Activated gamma-delta T cell treated with anti-CD3 and anti-CD28 coated beads, Interleukin-2, amount 50 U/mL, for 16 hours (primary cell): Measurements from ENCODE around the gene IQSEC1.
"Not testable (repeated sequence)": the region's sequence is repeated elsewhere in the genome, so short reads cannot be mapped to it uniquely, and the experiment has no call there.

Experiments
- DNase-seq: peaks from one replicate; pipeline ENCODE4 v3.0.0-alpha.2; 2020; ENCODE audit warnings: low read depth

Gene IQSEC1

DNA sequence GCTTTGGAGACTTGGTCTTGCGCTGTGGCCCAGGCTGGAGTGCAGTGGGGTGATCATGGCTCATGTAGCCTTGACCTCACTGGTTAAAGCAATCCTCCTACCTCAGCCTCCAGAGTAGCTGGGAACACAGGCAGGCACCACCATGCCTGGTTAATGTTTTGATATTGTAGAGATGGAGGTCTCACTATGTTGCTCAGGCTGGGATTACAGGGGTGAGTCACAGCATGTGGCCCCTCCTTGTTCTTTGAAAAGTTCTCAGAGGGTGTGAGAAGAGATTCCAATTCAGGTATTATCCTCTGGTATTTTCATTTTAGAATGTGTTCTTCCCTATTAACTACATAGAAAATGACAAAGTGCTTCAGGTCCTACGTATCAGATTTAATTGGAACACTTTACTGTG is 180.0 kb downstream of the IQSEC1 start:
- DNase-seq: no peak

DNA sequence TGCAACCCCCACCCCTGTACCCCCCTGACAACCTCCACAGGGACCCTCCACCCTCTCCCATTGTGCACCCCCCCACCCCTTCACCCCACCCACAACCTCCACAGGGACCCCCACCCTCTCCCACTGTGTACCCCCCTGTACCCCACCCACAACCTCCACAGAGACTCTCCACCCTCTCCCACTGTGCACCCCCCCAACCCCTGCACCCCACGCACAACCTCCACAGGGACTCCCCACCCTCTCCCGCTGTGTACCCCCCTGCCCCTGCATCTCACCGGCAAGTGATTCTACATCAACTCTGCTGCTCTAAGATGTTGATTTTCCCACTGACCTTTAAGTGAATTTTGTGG is 180.4 kb downstream of the IQSEC1 start:
- DNase-seq: no peak

DNA sequence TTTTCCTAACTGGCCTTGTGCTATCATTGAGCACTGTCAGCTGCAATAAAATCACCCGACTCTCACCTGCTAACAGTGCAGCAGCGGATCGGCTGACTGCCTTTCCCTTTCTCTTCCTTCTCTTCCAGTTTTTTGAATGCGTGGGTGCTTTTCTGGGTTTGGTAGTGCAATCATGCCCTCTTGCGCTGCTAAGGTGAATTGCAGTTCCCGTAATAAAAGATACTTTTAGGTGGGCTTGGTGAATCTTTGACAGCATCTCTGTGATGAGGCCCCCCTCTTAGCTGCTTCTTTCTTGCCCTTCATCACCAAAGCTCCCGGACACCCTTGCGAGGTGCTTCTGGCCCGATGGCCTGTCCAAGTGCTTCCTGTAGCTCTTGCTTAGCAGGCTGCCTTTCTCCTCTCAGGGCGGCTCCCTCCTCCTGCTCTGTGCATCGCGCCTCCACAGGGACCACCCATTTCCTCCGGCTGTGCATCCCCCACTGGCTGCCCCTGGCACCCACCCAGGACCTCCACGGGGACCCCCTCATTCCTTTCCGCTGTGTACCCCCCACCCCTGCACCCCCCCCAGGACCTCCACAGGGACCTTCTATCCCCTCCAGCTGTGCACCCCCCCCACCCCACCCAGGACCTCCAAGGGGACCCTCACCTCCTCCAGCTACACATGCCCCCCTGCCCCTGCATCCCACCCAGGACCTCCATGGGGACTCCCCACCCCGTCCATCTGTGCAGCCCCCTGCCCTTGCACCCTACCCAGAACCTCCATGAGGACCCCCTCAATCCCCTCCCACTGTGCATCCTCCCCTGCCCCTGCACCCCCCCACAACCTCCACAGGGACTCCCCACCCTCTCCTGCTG is 181.0 kb downstream of the IQSEC1 start:
- no peak for DNase-seq

DNA sequence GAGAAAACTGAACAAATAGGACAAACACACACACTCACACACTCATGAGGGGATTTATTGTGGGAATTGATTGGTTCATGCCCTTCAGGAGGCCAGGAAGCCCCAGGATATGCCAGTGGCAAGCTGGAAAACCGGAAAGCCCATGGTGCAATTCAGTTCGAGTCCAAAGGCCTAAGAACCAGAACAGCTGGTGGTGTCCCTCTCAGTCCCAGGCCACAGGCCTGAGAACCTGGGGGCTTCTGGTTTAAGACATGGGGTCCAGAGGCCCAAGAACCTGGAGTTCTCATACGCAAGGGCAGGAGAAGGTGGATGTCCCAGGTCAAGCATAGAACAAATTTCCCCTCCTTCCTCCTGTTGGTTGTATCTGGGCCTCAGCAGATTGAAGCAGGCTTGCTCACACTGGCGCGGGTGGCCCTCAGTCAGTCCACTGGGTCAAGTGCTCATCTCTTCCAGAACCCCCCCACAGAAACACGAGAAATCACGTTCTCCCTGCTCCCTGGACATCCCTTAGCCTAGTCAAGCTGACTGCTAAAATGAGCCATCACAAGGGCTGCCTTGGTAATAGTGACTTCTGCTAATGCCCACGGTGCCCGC is 181.7 kb downstream of the IQSEC1 start:
- DNase-seq: no peak

DNA sequence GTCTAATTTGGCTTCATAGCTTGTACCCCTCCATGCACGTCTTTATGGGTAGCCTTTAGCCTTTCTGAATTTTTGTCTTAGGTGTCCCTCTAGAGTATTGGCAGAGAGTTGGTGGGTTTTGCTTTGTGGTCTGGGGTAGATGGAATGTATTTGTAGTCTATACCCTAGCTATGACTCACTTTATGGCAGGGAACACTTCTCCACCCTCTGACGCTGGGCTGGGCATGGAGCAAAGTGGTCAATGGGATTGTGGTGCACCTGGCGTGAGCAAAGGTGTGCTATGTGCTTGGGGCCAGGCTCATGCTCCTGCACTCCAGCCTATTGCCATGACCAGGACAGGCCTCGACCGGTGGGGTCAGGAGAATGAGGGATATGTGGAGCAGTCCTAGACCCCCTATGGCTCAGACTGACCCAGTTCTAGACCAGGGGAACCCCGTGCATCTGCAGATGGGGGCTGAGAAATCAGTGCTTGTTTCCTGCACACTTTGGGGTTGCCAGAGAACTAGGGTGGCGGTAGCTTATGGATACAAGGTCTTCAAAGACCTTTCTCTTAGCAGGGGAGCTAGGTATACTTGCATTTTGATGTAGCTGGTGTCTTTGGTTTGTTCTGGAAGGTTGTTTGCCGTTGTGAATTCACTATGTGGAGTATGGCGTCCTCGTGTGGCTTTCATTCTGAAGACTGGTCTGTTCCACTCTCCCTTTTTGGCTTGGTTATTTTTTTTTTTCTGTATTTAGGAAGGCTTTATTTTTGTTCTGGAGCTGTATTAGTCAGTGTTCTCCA is 182.4 kb downstream of the IQSEC1 start:
- no peak for DNase-seq

DNA sequence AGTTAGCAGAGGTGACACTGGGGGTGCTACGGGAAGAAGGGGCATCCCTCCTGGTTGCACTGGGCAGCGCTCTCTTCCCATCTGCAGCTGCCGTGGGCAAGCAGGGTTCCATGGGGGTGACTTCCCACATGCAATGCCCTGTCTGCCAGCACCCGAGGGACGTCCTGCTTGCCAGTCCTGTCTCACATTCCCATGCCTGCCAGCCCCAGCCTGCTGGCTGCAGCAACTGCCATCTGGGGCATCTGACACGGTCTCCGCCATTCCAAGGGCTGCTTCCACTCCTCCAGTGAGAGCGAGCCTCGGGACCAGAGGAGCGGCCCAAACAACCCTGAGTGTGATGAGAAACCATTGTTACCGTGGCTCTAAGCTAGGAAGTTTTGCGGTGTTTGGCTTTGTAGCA is 186.5 kb downstream of the IQSEC1 start:
- no peak for DNase-seq

DNA sequence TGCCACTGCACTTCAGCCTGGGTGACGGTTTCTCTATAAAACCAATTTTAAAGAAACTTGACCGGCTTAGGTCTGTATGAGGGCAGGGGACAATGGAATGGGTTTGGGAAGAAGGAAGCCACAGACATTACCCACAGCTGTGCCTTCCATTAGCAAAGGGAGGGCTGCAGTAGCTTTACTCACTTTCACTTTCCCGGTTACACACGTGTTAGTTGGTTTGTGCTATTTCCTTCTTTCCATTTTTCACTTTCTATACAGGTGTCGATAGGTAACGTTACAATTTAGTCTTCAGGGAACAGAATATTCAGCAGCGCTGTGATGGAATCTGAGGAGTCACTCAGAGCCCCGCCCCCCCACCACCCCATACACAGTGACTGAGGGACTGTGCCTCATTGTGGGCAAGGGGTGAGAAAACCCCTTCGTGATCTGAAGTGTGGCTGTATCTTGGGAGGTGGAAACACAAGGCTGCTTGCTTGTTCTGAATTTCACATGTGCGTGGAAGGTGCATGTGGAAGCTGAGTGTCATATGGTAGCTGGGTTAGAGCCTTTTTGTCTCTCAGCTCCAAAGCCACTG is 187.0 kb downstream of the IQSEC1 start:
- no peak for DNase-seq

DNA sequence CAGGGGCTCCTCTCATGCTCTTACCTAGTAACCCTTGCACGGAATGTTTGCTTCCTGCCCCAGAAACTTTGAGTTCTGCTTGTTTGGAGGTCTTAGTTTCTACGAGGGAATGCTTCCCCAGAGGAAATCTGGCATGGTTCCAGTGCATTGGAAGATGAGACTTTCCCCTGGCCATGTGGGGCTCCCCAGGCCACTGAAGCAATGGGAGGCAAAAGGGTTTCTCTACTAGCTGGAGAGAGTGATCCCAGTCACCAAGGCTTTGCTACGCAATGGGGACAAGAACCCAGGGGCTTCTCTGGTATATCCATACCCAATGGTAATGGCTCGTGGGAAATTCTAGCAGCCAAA is 187.7 kb downstream of the IQSEC1 start:
- no peak for DNase-seq

DNA sequence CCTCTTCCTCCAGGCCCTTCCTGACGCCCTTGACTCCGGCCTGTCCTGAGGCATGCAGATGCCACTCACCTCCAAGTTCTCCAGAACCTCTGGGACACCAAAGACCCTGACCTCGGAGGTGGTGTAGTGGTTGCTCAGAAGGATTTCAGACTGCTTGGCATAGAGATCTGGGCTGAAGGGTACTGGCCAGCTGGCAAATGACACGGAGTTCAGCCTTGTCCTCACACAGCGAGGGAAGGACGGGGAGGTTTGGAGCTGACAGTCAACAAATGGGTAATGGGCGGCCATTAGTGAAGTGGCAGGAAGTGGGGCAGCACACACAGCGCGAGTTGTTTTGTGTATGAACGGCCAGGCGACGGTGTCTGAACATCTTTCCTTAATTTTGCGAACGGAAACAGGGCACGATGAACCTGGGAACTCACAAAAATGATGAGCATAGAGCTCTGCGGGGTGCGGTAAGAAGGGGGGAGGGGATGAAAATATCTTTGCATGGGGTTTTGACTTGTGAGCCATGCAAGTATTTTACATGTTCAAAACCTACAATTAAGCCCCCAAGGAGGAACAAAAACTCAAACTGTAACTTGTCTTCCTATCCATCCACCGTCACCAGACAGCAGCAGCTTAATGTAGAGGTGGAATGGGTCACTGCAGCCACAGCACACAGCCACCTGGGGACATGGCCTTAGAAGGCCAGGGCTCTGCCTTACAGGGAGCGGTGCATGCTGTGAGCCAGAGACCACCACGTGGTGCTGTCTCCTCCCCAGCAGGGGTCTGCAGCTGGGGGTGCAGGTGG is 188.2 kb downstream of the IQSEC1 start:
- DNase-seq: no peak

DNA sequence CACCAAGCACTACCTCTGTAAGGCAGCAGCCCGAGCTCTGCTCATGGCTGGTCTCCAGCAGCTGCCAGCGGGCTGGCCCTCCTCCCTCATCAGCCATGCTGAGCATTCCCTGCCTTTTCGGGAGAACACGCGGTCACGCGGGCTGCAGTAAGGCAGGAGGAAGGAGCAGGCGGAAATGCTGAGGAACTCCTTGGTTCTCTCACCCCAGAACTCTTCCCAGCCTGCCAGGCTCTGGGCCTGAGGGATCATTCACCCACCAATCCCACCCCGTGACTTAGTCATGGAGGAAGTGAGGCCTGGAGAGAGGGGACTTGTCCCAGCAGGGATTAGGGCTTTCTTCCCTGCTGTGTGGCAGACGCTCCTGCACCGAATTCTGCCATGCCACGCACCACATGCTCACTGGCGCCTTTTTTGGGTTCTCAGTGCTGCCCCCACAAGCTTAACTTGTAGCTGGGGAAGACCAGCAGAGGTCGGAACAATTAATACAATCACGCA is 189.0 kb downstream of the IQSEC1 start:
- DNase-seq: no peak

DNA sequence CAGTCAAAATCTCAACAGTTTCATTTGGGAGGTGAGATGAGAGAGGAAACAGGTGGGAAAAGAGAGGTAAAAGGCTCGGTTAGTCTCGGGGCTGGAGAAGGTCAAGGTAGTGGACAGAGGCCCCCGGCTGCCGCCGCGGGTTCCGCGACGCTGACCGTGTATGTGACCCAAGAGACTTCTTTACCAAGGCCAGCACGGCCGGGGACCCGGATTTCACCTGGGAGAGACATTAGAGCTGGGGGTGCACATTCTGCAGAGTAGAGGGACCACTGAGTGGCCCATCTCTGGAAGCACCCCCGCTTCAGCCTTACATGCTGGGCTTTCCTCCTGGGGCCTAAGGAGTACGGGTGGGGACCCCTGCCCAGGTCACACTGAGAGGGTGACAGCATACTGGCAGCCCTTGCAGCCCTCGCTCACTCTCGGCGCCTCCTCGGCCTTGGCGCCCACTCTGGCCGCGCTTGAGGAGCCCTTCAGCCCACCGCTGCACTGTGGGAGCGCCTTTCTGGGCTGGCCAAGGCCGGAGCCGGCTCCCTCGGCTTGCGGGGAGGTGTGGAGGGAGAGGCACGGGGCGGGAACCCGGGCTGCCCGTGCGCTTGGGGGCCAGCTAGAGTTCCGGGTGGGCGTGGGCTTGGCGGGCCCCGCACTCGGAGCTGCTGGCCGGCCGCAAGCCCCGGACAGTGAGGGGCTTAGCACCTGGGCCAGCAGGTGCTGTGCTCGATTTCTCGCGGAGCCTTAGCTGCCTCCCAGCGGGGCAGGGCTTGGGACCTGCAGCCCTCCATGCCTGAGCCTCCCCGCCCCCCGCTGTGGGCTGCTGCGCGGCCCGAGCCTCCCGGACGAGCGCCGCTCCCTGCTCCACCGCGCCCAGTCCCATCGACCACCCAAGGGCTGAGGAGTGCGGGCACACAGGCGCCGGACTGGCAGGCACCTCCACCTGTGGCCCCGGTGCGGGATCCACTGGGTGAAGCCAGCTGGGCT is 190.6 kb downstream of the IQSEC1 start:
- DNase-seq: no peak

DNA sequence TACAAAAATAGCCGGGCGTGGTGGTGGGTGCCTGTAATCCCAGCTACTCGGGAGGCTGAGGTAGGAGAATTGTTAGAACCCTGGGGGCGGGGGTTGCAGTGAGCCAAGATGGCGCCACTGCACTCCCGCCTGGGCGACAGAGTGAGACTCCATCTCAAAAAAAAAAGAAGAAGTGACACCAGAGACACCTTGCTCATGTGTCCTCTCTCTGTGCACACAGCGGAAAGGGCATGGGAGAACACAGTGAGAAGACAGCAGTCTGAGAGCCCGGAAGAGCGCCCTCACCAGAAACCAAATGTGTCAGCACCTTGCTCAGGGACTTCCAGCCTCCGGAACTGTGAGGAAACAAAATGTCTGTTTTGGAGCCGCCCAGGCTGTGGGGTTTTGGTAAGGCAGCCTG is 191.4 kb downstream of the IQSEC1 start:
- not testable (repeated sequence) for DNase-seq

DNA sequence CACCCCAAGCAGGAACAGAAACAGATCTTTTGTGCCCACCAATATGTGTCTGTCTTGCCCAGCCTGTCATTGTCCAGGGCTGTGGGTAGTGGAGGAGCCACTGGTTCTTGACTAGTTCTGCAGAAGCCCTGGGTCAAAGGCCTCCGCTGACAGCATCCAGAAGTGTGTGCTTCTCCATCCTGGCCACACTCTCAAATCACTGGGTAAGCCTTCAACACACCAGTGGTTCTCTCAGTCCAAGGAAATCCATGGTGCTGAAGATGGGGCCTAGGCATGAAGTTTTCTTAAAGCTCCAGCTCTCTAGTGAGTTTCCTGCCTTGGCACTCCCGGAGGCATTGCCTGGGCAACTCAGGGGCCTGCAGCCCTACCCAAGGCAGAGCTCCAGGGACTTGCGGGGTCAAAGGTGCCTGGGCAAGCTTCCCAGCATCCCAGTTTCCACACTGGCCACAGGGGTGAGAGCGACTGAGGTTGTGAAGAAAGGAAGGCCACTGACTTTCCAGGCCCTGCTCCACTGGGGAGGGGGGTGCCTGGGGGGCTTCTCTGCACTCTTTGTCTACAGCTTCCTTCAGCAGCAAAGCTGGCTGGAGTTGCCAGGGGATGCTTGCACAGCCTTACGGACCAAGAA is 193.9 kb downstream of the IQSEC1 start:
- DNase-seq: no peak

DNA sequence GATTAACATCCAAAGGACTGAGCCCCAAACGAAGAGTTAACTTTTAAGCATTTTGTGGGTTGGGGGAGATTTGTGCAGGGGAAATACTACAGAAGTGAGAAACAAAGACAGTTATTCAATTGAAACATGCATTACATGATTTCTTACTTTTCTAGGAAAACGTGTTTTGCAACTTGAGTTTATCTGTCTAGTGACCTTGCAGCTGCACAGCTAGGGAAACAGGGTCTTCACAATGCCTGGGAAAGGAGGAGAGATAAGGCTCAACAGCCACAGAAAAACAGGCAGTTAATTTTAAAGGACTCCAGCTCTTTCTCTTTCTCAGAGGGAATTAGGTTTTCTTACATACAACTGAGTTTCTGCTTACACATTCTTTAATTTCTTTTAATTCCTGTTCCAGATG is 194.5 kb downstream of the IQSEC1 start:
- DNase-seq: not testable (repeated sequence)

DNA sequence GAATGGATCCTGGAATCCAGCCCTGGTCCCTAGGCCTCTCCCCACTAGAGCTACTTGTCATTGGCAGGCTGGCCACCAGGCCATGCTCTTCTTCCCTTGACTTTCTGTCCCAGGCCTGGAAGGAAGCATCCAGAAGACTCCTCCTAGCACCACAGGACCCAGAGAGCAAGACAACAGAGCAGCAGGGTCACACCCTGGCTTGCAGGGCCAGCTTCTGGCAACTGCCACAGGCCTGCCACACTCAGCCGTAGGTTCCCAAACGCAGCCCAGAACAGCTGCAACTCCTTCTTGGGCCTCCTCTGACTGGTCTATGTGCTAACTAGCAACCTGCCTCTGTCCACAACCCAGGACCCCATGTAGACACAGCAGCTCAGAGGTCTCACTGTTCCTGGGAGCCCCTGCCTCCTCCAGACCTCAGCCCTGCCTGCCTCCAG is 195.1 kb downstream of the IQSEC1 start:
- no peak for DNase-seq

DNA sequence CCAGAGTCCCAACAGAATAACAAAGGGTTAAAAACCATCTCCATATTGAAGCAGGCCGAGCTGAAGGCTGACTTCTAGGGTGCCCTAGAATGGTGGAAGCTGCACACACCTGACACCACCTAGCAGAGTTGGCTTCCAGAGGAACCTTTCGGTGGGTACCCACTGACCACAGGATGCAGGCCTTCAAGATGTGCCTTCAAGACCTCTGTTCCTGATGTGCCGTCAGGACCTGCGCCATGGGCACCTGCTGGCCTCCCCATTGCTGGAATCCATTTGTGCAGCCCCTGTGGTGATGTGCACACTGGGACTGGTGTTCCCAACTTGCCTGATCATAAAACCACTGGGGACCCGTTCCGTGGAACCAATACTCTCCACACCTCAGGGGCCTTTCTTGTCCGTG is 196.2 kb downstream of the IQSEC1 start:
- no peak for DNase-seq

DNA sequence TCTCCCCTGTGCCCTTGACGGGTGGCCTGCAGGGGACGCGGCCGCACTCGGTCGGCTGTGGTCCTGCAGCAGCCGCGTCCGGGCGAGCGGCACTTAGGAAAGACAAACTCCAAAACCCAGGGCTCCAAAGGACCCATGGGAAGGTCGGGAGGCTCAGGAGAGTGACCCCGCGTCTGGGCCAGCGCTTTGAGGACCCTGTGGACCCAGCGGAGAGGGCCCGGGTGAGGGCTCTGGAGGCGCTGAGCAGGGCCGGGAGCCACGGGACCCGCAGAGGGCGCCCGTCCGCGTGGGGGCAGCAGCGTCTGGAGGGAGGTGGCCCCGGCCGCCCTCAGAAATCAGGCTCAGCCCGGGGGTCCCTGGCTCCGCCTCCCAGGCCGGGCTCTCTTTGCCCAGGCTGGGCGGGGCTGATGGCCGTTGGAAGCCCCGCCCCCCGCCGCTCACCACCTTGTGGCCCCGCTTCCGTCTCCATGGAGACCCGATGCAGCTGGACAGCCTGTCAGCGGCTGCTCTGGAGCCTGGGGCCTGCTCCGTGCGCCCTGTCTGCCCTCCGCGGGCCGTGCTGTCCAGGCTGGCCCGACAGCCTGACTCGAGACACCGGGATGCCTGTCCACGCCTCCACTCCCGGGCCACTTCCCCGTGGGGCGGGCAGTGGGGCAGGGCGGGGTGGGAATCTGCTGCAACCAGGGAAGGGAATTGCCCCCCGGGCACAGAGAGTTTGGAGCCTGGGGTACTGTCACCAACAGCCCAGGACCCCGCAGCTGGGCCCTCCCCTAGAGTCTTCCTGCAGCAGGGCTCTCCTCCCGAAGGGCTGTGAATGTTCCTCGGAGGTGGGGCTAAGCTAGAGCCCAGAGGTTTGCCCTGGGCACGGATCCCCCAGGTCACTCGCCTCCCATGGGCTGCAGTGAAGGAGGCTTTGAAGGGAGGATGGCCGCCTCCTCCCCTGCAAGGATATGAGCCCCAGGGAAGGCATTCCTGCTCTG is 197.1 kb downstream of the IQSEC1 start:
- no peak for DNase-seq

DNA sequence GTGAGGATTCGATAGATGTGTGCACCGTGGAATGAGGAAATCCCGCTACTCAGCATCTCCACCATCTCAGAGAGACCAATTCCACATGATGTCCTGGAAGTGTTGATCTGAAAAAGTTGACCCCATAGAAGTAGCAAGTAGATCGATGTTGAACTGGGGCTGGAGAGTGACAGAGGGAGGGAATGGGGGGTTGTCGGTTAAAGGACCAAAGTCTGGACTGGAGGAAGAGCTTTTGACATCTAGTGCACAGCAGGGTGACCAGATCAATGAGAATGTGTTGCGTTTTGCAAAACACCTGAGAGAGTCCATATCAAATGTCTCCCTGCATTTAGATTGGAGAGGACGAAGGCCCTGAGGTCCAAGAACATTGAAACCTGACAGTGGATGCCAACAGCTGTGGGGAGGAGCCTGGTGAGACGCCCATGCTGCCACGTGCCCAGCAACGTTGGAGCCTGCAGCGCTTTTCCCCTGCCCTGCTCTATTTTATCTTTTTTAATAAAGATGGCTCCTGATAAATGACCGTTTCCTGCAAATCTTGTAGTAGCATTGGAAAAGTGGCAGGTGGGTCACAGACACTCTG is 201.7 kb downstream of the IQSEC1 start:
- no peak for DNase-seq

DNA sequence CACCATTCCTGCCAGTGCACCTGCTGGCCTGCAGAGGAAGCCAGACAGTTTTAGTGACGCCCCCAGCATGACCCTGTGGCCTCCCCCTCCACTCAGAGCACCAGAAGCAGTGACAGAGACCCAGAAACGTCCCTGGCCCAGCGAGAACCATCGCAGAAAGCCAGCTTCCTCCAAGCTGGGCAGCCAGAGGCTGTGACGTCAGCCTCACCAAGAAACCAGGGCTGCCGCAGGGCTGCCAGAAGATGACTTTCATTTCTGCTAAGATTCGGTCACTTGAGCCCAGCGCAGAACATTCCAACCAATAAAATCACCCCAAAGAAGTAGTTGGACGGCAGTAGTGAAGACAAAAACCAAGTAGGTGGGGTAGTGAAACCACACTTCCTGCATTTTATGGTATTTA is 202.3 kb downstream of the IQSEC1 start:
- no peak for DNase-seq
